Neuronal stem cell (in vitro differentiated cells): ENCODE data around the gene OR6C1. TPM values are rescaled to one million over a fixed set of nuclear protein-coding genes. Genes with fewer than 3 reads are reported as not detected.

Experiments used
- DNase-seq: peaks from one replicate; pipeline ENCODE4 v3.0.0-alpha.2; 2013; ENCODE audit warnings: low spot score
- H2AFZ ChIP-seq: one replicate; pipeline ENCODE4 v1.6.1; 2013; ENCODE audit warnings: mild to moderate bottlenecking, low read length, inconsistent platforms
- H2AK5ac ChIP-seq: 2 replicates; pipeline ENCODE4 v1.6.1; 2013; ENCODE audit warnings: low read depth, mild to moderate bottlenecking, inconsistent platforms, low read length, moderate library complexity, mixed read lengths
- H2BK120ac ChIP-seq: 2 replicates; pipeline ENCODE4 v1.6.1; 2013; ENCODE audit warnings: low read depth, mild to moderate bottlenecking, inconsistent platforms, low read length, moderate library complexity, mixed read lengths
- H2BK12ac ChIP-seq: one replicate; pipeline ENCODE4 v1.6.1; 2013; ENCODE audit warnings: low read length, inconsistent platforms
- H2BK15ac ChIP-seq: 2 replicates; pipeline ENCODE4 v1.6.1; 2013; ENCODE audit warnings: mild to moderate bottlenecking, low read length, inconsistent platforms, mixed read lengths
- H2BK5ac ChIP-seq: one replicate; pipeline ENCODE4 v1.6.1; 2013; ENCODE audit warnings: inconsistent platforms, mild to moderate bottlenecking, low read length, moderate library complexity
- H3K14ac ChIP-seq: one replicate; pipeline ENCODE4 v1.6.1; 2013; ENCODE audit warnings: low read length, inconsistent platforms
- H3K18ac ChIP-seq: 2 replicates; pipeline ENCODE4 v1.6.1; 2013; ENCODE audit warnings: low read length, inconsistent platforms
- H3K23ac ChIP-seq: 2 replicates; pipeline ENCODE4 v1.6.1; 2013; ENCODE audit warnings: low read depth, mild to moderate bottlenecking, mixed read lengths, low read length, inconsistent platforms; ENCODE audit not compliant: poor library complexity
- H3K27ac ChIP-seq: replicated peaks from 3 replicates; pipeline ENCODE4 v1.5.1; 2013; ENCODE audit warnings: low read length, inconsistent platforms
- H3K27me3 ChIP-seq, 3 experiments: 2 replicates each; pipeline ENCODE4 v1.6.1; 2013; ENCODE audit warnings: low read length in 3 of 3, mild to moderate bottlenecking in 2 of 3, inconsistent platforms in 1 of 3, low read depth in 1 of 3, mixed read lengths in 1 of 3, moderate library complexity in 1 of 3; ENCODE audit not compliant: control insufficient read depth in 3 of 3, insufficient read depth in 3 of 3
- H3K36me3 ChIP-seq, 2 donors: replicated peaks in 1 of 2; 2 replicates each; pipeline ENCODE4 v1.6.1; 2013; ENCODE audit warnings: low read length in 2 of 2; ENCODE audit not compliant: control insufficient read depth in 2 of 2, insufficient read depth in 2 of 2
- H3K4ac ChIP-seq: 2 replicates; pipeline ENCODE4 v1.6.1; 2013; ENCODE audit warnings: inconsistent platforms, mild to moderate bottlenecking, low read length, moderate library complexity
- H3K4me1 ChIP-seq, 2 donors: 1 replicate in 1 of 2; 2 replicates in 1 of 2; pipeline ENCODE4 v1.6.1; 2013; ENCODE audit warnings: low read length in 2 of 2, low read depth in 1 of 2; ENCODE audit not compliant: control insufficient read depth in 2 of 2, insufficient read depth in 1 of 2
- H3K4me2 ChIP-seq: one replicate; pipeline ENCODE4 v1.6.1; 2013; ENCODE audit warnings: mild to moderate bottlenecking, low read length, inconsistent platforms; ENCODE audit not compliant: insufficient read depth, poor library complexity, severe bottlenecking
- H3K4me3 ChIP-seq, 2 donors: 2 replicates each; pipeline ENCODE4 v1.5.1; 2013; ENCODE audit warnings: low read length in 2 of 2, mild to moderate bottlenecking in 2 of 2, inconsistent platforms in 1 of 2, moderate library complexity in 1 of 2
- H3K79me1 ChIP-seq: one replicate; pipeline ENCODE4 v1.6.1; 2013; ENCODE audit warnings: low read depth, mild to moderate bottlenecking, inconsistent platforms, low read length, moderate library complexity
- H3K9ac ChIP-seq: one replicate; pipeline ENCODE4 v1.6.1; 2013; ENCODE audit warnings: mild to moderate bottlenecking, low read depth, low read length, inconsistent platforms; ENCODE audit not compliant: poor library complexity
- H3K9me3 ChIP-seq, 2 donors: replicated peaks in 1 of 2; 2 replicates each; pipeline versions ENCODE3 to v1.6.1; 2013; ENCODE audit warnings: low read length in 2 of 2, mild to moderate bottlenecking in 2 of 2, inconsistent platforms in 1 of 2, low read depth in 1 of 2, mixed read lengths in 1 of 2, moderate library complexity in 1 of 2; ENCODE audit not compliant: control insufficient read depth in 2 of 2, insufficient read depth in 1 of 2
- H4K8ac ChIP-seq: one replicate; pipeline ENCODE4 v1.6.1; 2013; ENCODE audit warnings: low read depth, mild to moderate bottlenecking, inconsistent platforms, low read length, moderate library complexity
- H4K91ac ChIP-seq: one replicate; pipeline ENCODE4 v1.6.1; 2013; ENCODE audit warnings: low read length, low read depth, mild to moderate bottlenecking, inconsistent platforms; ENCODE audit not compliant: poor library complexity
- WGBS, 2 donors: extraction: QIAGEN DNeasy Blood & Tissue Kit; methylation state at CpG; one replicate each; pipeline ENCODE4 v1.1.7; 2013; ENCODE audit warnings: missing lambda C conversion rate in 2 of 2, mixed read lengths in 1 of 2; ENCODE audit not compliant: insufficient read length in 2 of 2, insufficient replicate concordance in 1 of 2; ENCODE audit errors: extremely low coverage in 2 of 2; 5-methylcytosine and 5-hydroxymethylcytosine counted together
- polyA plus RNA-seq, 2 experiments: library from polyadenylated mRNA; stranded (reverse); fragments of 200-250 nt; gene quantifications; one replicate each; pipeline ENCODE4 v1.2.3, GENCODE V29; 2013

The OR6C1 gene
- polyA plus RNA-seq (2013, experiment 1 of 2) = not detected
- not detected for polyA plus RNA-seq (2013, experiment 2 of 2)

GRCh38 chr12:55314043-55314442 lies at the start of gene OR6C1:
TSS of gene OR6C1 (plus strand) at chr12:55314343. CDS start at chr12:55320600, 6,257 bp downstream.
- H3K27me3 ChIP-seq = no peaks in the 10 kb centered on the region
- no peak for DNase-seq
- H2BK120ac ChIP-seq = no peak within 1 kb of the TSS
- no peak within 1 kb of the TSS for H3K9ac ChIP-seq
- H4K8ac ChIP-seq = no peak within 1 kb of the TSS
- H3K4me3 ChIP-seq = no peak within 1 kb of the TSS
- no peak within 1 kb of the TSS for H3K4ac ChIP-seq
- no peak within 1 kb of the TSS for H3K27ac ChIP-seq
- H2AK5ac ChIP-seq = no peak within 1 kb of the TSS
- no peak within 1 kb of the TSS for H3K23ac ChIP-seq
- no peak within 1 kb of the TSS for H2BK12ac ChIP-seq
- H3K36me3 ChIP-seq = no peaks in the 10 kb centered on the region
- no peak within 1 kb of the TSS for H3K4me2 ChIP-seq
- no peak within 1 kb of the TSS for H2BK5ac ChIP-seq
- H3K14ac ChIP-seq = no peak within 1 kb of the TSS
- H3K9me3 ChIP-seq = no peaks in the 10 kb centered on the region
- no peak within 1 kb of the TSS for H2BK15ac ChIP-seq
- no peaks in the 10 kb centered on the region for H3K4me1 ChIP-seq
- H2AFZ ChIP-seq = no peak within 1 kb of the TSS
- WGBS, 2 donors = no CpG with 5 or more reads among the region's 2 CpGs
- H3K79me1 ChIP-seq = no peaks in the 10 kb centered on the region
- no peak within 1 kb of the TSS for H4K91ac ChIP-seq
- no peak within 1 kb of the TSS for H3K18ac ChIP-seq

DNA sequence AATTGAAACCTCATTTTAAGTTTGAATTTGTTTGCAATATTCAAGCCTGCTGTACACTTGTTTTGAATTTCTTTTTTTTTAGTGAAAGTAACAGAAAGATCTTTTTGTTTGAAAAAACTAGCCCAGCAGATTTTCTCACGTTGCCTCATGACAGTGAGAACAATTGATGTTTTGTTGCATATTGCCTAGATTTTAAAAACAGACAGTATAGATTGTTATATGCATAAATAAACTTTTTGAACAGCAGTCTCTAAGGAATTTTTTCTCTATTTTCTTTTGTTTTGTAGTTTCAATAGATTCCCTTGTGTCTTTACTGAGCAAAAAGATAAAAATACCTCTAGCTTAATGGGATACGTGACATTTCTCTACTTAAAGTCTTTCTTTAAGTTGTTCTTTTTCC lies 33.2 kb upstream of the OR6C1 start:
- WGBS, 2 donors = no CpG with 5 or more reads among the region's 2 CpGs
- no peak overlapping the region for H3K27ac ChIP-seq
- H3K79me1 ChIP-seq = no peaks in the 10 kb centered on the region
- no peak overlapping the region for H4K8ac ChIP-seq
- H3K4me1 ChIP-seq = no peaks in the 10 kb centered on the region
- no peak overlapping the region for H4K91ac ChIP-seq
- no peak overlapping the region for H3K4me2 ChIP-seq
- no peaks in the 10 kb centered on the region for H3K9me3 ChIP-seq
- no peak overlapping the region for H2BK5ac ChIP-seq
- H3K9ac ChIP-seq = no peak overlapping the region
- no peak overlapping the region for H3K4ac ChIP-seq
- H2AK5ac ChIP-seq = no peak overlapping the region
- no peak overlapping the region for H2AFZ ChIP-seq
- no peak overlapping the region for H2BK120ac ChIP-seq
- H3K4me3 ChIP-seq = no peak overlapping the region
- H2BK12ac ChIP-seq = no peak overlapping the region
- H3K18ac ChIP-seq = no peak overlapping the region
- H3K27me3 ChIP-seq = no peaks in the 10 kb centered on the region
- H3K14ac ChIP-seq = no peak overlapping the region
- no peak overlapping the region for H3K23ac ChIP-seq
- DNase-seq = no peak
- no peaks in the 10 kb centered on the region for H3K36me3 ChIP-seq
- H2BK15ac ChIP-seq = no peak overlapping the region

- H2BK120ac ChIP-seq = no peak overlapping the region
- H4K91ac ChIP-seq = no peak overlapping the region
- no peaks in the 10 kb centered on the region for H3K79me1 ChIP-seq
- H3K4me3 ChIP-seq = no peak overlapping the region
- H2BK5ac ChIP-seq = no peak overlapping the region
- no peak overlapping the region for H3K4me2 ChIP-seq
- no peak overlapping the region for H3K9ac ChIP-seq
- H3K23ac ChIP-seq = no peak overlapping the region
- no peak overlapping the region for H2AFZ ChIP-seq
- no peak overlapping the region for H4K8ac ChIP-seq
- H3K27me3 ChIP-seq = no peaks in the 10 kb centered on the region
- H3K9me3 ChIP-seq = no peaks in the 10 kb centered on the region
- H2BK12ac ChIP-seq = no peak overlapping the region
- H3K27ac ChIP-seq = no peak overlapping the region
- H3K4me1 ChIP-seq = no peaks in the 10 kb centered on the region
- no peak overlapping the region for H3K14ac ChIP-seq
- WGBS, 2 donors = no CpG with 5 or more reads among the region's 2 CpGs
- DNase-seq = no peak
- H2BK15ac ChIP-seq = no peak overlapping the region
- H3K18ac ChIP-seq = no peak overlapping the region
- H2AK5ac ChIP-seq = no peak overlapping the region
- H3K4ac ChIP-seq = no peak overlapping the region
- no peaks in the 10 kb centered on the region for H3K36me3 ChIP-seq
These were observed 24.1 kb upstream of the OR6C1 start for GRCh38 chr12:55289999-55290398.

GRCh38 chr12:55296469-55296868 lies 17.7 kb upstream of the OR6C1 start, which contains the start of gene OR6C6:
TSS of gene OR6C6 (minus strand) at chr12:55296569. CDS start at chr12:55295232, 1,337 bp downstream.
- Histone ChIP-seq H4K8ac (no peak within 1 kb of the TSS), H2AFZ (no peak within 1 kb of the TSS), H3K4me3 (no peak within 1 kb of the TSS), H3K36me3 (no peaks in the 10 kb centered on the region), H3K4ac (no peak within 1 kb of the TSS), H3K23ac (no peak within 1 kb of the TSS), H3K27me3 (no peaks in the 10 kb centered on the region), H2AK5ac (no peak within 1 kb of the TSS), H3K4me2 (no peak within 1 kb of the TSS), H3K9ac (no peak within 1 kb of the TSS), H2BK12ac (no peak within 1 kb of the TSS), H3K79me1 (no peaks in the 10 kb centered on the region), H3K4me1 (no peaks in the 10 kb centered on the region), H2BK120ac (no peak within 1 kb of the TSS), H3K14ac (no peak within 1 kb of the TSS), H4K91ac (no peak within 1 kb of the TSS), H2BK15ac (no peak within 1 kb of the TSS), H3K27ac (no peak within 1 kb of the TSS), H3K9me3 (no peaks in the 10 kb centered on the region), H2BK5ac (no peak within 1 kb of the TSS), H3K18ac (no peak within 1 kb of the TSS)
- no peak for DNase-seq
- WGBS, 2 donors = no CpG with 5 or more reads among the region's 2 CpGs
